HG03354 (cell line): Measurements from ENCODE around the gene OLFML1.

Experiments
- ATAC-seq: cut with Tn5 transposase; IDR thresholded peaks from one replicate; pipeline ENCODE4 v1.9.1; 2021; ENCODE audit warnings: mild to moderate bottlenecking; ENCODE audit not compliant: unreplicated experiment, poor library complexity, severe bottlenecking

OLFML1 gene

DNA sequence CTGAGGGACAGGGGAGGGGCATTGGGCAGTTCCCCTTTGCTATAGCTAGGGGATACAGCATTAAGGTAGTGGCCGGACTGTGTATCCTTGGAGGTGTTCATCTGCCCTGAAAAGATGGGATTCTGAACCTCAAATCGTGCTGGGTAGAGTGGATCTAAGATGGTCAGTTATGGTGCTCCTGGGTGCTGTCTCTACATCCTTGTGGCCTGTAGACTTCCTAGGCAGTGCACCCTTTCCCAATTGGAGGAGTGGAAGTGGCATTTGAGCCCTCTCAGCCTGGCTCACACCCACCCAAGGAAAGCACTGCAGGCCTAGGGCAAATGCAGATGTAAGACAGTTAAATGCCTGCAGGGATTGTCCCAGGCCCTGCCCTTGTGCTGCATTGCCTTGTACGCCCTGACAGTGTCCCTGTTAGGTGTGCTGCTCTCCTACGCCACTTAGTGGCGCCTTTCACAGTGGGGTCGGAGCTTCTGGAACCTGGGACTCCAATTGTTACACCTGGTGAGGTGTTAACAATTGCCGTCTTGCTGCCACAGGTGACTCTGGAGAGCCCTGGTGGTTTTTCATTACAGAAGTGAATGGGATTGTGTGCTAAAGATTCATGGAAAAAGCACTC, 63.5 kb downstream of the OLFML1 start:
- ATAC-seq: peak; percentile 90

DNA sequence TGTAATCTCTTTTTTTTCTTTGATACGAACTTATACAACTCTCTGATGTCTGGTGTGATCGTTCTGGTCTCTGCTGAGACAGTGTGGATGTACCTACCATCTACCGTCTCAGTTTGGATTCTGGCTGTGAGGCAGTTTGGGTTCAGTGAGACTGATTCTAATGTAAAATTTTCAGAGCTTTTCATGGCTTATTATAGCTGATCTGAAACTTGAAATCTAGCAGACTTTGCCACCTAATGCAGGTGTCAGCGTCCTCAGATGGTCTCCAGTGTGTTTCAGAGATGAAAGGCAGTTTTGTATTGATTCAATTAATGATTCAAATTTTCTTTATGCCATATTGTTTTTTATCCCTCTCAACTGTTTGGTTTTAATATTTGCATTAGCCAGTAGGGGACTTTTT, 64.4 kb downstream of the OLFML1 start:
- ATAC-seq: no peak

DNA sequence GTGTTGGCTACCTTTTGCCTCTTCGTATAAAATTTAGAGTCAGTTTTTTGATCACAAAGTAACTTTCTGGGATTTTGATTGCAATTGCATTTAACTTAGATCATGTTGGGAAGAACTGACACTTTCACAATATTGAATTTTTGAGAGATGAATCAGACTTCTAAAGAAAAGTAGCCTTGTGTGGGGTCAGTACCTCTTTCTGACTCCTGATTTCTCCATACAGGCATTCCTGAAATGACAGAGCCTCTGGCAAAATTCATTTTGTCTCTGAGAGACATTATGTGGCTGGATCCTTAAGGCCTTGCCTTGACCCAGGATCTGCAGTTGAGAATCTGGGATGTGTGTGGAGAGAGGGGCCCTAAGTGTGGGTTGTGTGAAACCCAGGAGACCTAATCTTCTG, 66.3 kb downstream of the OLFML1 start:
- ATAC-seq: no peak

- ATAC-seq: no peak
These were observed 67.4 kb downstream of the OLFML1 start for GRCh38 chr11:7552666-7553065.

- no peak for ATAC-seq
These were observed 69.9 kb downstream of the OLFML1 start for GRCh38 chr11:7555052-7555699.

- ATAC-seq: no peak
These were observed 72.7 kb downstream of the OLFML1 start for GRCh38 chr11:7558046-7558445.

DNA sequence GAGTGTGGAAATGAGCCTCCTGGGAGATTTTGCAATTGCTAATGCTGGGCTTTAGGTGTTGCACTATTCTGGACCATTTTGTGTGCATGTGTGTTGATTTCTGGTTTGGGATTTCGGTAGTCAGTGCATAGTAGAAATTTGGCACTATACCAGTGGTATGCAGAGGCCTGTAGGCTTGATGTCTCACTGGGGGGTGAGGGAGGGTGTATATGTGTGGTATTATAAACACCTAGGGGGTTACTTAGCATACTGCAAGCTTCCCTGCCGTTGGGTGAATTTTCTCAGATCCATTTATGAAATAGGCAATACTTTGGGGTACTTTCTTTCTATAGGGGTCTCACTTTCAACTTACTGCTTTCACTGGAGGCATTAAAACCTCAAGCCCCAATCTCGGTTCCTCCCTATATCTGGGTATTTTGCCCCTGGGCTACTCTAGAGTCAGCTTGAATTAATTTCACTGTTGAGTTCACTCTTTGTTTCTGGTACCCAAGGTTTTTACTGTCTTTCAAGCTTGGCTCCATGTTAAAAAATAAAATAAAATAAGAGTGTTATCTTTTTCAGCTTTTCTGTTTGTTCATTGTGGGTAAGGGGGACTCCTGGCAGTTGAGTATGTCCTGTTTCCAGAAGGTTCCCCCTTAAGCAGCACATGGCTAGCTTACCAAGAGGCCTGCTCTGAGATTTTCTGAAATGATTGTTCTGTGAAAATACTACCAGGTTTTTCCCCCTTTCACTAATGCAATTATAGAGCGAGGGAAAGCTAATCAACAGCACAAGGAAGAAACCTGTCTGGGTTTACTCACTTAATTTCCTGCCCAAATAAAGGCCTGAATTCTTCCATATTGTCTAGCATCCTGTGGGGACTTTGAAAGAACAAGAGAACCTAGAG, 74.3 kb downstream of the OLFML1 start:
- peak; percentile 71 for ATAC-seq
